PC-9 (cell line): Measurements from ENCODE around the gene EXOC4.

ENCODE experiments used
- EZH2 ChIP-seq: fragments of 200-600 bp; sonication (generic); IDR thresholded peaks from 2 replicates; pipeline ENCODE4 v1.8.0; 2017; ENCODE audit warnings: antibody characterized with exemption, low read depth
- TF ChIP-seq, protein P1 (sequence below): fragments of 200-600 bp; sonication (generic); conservative IDR thresholded peaks from 2 replicates; pipeline ENCODE4 v1.6.1; 2017; ENCODE audit warnings: mixed run types, antibody characterized with exemption, mild to moderate bottlenecking, moderate library complexity

DNA sequence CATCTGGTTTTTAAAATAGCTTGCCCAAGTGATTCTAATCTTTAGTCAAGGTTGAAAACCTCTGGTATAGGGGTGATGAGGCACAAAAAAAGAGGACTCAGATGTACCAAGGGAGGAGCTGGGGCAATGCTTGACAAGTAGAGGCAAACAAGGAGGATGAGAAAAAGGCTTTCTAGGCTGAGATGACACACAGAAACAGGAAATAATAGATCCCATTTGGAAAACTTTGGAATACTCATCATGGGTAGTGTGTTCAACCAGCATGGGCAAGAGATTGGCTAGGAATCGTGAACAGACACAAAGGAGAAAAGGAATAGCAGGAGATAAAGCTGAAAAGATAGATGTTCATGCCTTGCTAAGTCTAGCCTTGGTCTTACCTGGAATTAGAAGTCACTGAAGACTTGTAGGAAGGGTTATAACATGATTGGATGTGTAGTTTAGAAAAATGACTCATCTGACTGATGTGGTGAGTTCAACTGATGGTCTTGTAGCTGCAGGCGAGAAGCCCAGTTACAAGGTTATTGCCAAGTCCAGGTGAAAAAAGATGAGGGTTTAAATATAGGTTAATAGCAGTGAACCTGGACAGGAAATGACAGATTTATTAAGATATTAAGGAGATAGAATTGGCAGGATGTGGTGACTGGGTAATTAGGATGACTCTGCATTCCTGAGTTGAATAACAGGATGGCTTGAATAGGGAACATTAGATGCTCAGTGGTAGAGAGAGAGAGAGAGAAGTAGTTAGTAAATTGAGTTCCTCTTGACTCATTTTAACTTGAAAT, 660.2 kb downstream of the EXOC4 start:
- TF ChIP-seq, protein P1, sequence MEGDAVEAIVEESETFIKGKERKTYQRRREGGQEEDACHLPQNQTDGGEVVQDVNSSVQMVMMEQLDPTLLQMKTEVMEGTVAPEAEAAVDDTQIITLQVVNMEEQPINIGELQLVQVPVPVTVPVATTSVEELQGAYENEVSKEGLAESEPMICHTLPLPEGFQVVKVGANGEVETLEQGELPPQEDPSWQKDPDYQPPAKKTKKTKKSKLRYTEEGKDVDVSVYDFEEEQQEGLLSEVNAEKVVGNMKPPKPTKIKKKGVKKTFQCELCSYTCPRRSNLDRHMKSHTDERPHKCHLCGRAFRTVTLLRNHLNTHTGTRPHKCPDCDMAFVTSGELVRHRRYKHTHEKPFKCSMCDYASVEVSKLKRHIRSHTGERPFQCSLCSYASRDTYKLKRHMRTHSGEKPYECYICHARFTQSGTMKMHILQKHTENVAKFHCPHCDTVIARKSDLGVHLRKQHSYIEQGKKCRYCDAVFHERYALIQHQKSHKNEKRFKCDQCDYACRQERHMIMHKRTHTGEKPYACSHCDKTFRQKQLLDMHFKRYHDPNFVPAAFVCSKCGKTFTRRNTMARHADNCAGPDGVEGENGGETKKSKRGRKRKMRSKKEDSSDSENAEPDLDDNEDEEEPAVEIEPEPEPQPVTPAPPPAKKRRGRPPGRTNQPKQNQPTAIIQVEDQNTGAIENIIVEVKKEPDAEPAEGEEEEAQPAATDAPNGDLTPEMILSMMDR: no peak
- TF ChIP-seq EZH2: no peak
